B cell (primary cell): Measurements from ENCODE around the gene LGI4.

Source experiments
- CTCF ChIP-seq: fragments of 200-600 bp; IDR thresholded peaks from one replicate; pipeline ENCODE4 v1.8.0; 2022; ENCODE audit warnings: antibody characterized with exemption, mild to moderate bottlenecking
- EZH2 ChIP-seq: IDR thresholded peaks from 2 replicates; pipeline ENCODE4 v1.6.1; 2012; ENCODE audit warnings: borderline replicate concordance, low read depth, mild to moderate bottlenecking, moderate library complexity, low read length; ENCODE audit not compliant: insufficient read depth, poor library complexity, severe bottlenecking

- TF ChIP-seq CTCF (no peak), EZH2 (no peak)
These were observed 29.8 kb downstream of the LGI4 start for GRCh38 chr19:35105047-35105410.
